ENCODE measurements around the gene KLHDC7A. TPM values are rescaled to one million over a fixed set of nuclear protein-coding genes. Genes with fewer than 3 reads are reported as not detected.

Gene KLHDC7A
- total and polyA plus RNA-seq, 2 donors (not counting 3 experiments of a cell fraction or from before 2014, with no cell fraction given): not detected

- Histone ChIP-seq H3K4me2 (ENCODE audit: insufficient read depth, low read length) (no peak overlapping the region), H3K27ac (ENCODE audit: insufficient read depth, low read depth, low read length) (no peak overlapping the region), H3K4me1 (ENCODE audit: control insufficient read depth, extremely low read depth, insufficient read depth, low read length) (no peaks in the 10 kb centered on the region), H2AFZ (ENCODE audit: low read depth, low read length) (no peak overlapping the region), H3K9me3 (replicated peaks; ENCODE audit: control insufficient read depth, insufficient read depth, low read length) (peaks cover 2% of the 10 kb centered on the region), H4K20me1 (replicated peaks; ENCODE audit: control insufficient read depth, extremely low read depth, insufficient read depth, low read length) (no peaks in the 10 kb centered on the region), H3K9me1 (replicated peaks; ENCODE audit: control insufficient read depth, extremely low read depth, insufficient read depth, low read length) (no peaks in the 10 kb centered on the region), H3K27me3 (ENCODE audit: control insufficient read depth in 2 of 2, insufficient read depth in 2 of 2, low read length in 2 of 2) (no peaks in the 10 kb centered on the region), H3K36me3 (ENCODE audit: control insufficient read depth in 2 of 2, extremely low read depth in 1 of 2, insufficient read depth in 2 of 2, low read length in 2 of 2) (no peaks in the 10 kb centered on the region), H3K79me2 (ENCODE audit: control insufficient read depth, insufficient read depth, low read length) (no peaks in the 10 kb centered on the region), H3K4me3 (replicated peaks in 1 of 3; ENCODE audit: insufficient read depth in 1 of 3, low read depth in 1 of 3, low read length in 3 of 3) (no peak overlapping the region), H3K9ac (replicated peaks; ENCODE audit: extremely low read depth, insufficient read depth, low read length) (no peak overlapping the region)
- TF ChIP-seq POLR2AphosphoS5 (IDR thresholded peaks at IDR 0.05; ENCODE audit: insufficient read depth, low read depth, low read length): no peak
- no peak for TF ChIP-seq MAX (IDR thresholded peaks at IDR 0.05; ENCODE audit: insufficient read depth, insufficient read length)
- no peak for TF ChIP-seq JUN (IDR thresholded peaks at IDR 0.05; ENCODE audit: borderline replicate concordance, insufficient read depth, insufficient read length, low read depth)
- TF ChIP-seq FOS (IDR thresholded peaks at IDR 0.05; ENCODE audit: borderline replicate concordance, insufficient read depth, low read length): no peak
- no peak for TF ChIP-seq MYC (IDR thresholded peaks at IDR 0.05; ENCODE audit: low read depth, low read length)
- TF ChIP-seq POLR2A (IDR thresholded peaks at IDR 0.05; ENCODE audit: low read depth, low read length): no peak
- no peak for TF ChIP-seq GATA2 (IDR thresholded peaks at IDR 0.05; ENCODE audit: insufficient read depth, insufficient read length, low read depth, low read length)
- TF ChIP-seq EZH2 (IDR thresholded peaks at IDR 0.05; ENCODE audit: borderline replicate concordance, low read depth, low read length, severe bottlenecking): no peak
- no peak for TF ChIP-seq CTCF (IDR thresholded peaks at IDR 0.05; ENCODE audit: extremely low read depth in 1 of 2, insufficient read depth in 1 of 2, low read depth in 1 of 2, low read length in 2 of 2)
- intact Hi-C loops (cut with micrococcal nuclease) (no loop called here), dilution Hi-C loops (cut with MboI; ENCODE audit: extremely low pct_ligation_motif_present, low sequenced_read_pairs) (no loop called here)
- DNase-seq (ENCODE audit: low read depth, low spot score) (no peak), FAIRE-seq (no peak)
- ChIA-PET CTCF (no interaction called here), POLR2A (no interaction called here)
- BruUV-seq (replicated peaks): no TSS peak
These were observed 31.8 kb upstream of the KLHDC7A start for GRCh38 chr1:18448889-18449288.

Measured in endothelial cell of umbilical vein (primary cell).